ENCODE data around the gene PNPLA3.

PNPLA3 gene

DNA sequence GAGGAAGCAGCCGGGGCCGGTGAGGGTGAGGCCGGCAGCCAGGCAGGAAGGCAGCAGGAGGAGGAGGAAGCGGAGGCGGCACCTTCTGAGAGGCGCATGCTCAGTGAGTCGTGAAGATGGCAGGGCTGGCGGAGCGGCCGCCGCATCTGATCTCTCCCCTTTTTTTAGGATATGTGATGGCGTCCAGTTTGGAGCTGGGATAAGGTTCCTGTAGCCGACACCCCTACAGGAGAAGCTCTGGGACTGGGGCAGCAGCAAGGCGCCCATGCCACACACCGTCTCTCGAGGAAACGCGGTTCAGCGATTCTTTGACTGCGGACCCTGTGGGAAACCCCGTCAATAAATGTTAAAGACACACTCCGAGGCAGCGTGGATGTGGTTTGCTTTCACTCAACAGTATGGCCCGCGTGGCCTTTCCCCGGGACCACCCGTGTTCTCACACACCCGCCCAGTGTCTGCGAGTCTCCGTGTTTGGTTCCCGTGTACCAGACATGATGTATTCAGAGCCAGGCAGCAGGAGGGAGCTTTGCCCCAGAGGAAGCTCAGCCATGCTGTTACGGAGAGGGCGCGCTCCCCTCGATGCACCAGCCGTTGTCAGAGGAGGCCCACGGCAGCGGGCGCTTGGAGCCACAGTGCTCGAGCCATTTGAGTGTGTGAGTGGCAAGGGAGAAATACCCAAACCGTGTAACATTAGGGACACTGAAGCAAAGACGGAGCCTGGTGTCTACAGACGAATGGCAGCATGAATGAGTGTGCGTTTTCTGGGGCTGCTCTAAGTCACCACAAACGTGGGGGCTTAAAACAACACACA, 72.8 kb downstream of the PNPLA3 start:
- no peak overlapping the region for H3K4me3 ChIP-seq (replicated peaks; ENCODE audit: low read depth, low read length)
- TF ChIP-seq, protein P1, sequence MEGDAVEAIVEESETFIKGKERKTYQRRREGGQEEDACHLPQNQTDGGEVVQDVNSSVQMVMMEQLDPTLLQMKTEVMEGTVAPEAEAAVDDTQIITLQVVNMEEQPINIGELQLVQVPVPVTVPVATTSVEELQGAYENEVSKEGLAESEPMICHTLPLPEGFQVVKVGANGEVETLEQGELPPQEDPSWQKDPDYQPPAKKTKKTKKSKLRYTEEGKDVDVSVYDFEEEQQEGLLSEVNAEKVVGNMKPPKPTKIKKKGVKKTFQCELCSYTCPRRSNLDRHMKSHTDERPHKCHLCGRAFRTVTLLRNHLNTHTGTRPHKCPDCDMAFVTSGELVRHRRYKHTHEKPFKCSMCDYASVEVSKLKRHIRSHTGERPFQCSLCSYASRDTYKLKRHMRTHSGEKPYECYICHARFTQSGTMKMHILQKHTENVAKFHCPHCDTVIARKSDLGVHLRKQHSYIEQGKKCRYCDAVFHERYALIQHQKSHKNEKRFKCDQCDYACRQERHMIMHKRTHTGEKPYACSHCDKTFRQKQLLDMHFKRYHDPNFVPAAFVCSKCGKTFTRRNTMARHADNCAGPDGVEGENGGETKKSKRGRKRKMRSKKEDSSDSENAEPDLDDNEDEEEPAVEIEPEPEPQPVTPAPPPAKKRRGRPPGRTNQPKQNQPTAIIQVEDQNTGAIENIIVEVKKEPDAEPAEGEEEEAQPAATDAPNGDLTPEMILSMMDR (IDR thresholded peaks at IDR 0.05; ENCODE audit: low read length, missing control alignments), result no peak
- DNase-seq (ENCODE audit: low read depth), result no peak

DNA sequence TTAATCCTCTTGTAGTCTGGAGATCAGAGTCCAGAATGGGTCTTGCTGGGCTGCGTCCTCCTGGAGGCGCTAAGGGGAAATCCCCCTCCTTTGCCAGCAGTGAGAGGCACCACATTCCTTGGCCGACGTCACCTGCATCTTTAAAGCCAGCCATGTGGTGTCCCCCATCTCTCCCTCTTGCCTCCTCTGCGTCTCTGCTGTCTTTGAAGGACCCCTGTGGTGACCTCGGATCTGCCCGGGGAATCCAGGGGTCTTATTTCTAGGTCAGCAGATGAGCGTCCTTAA, 73.3 kb downstream of the PNPLA3 start:
- DNase-seq (ENCODE audit: low read depth), result no peak
- no peak overlapping the region for H3K4me3 ChIP-seq (replicated peaks; ENCODE audit: low read depth, low read length)
- TF ChIP-seq, protein P1 (IDR thresholded peaks at IDR 0.05; ENCODE audit: low read length, missing control alignments), result no peak
